Parathyroid adenoma (tissue), 2 donors: ENCODE results near the gene BICD1.
A peak's percentile ranks its signal among the peaks of the same experiment; 100 is the strongest.

Source experiments
- H2AFZ ChIP-seq: fragments of 300-600 bp; sonication (generic); one replicate; pipeline ENCODE4 v1.7.0; 2017; ENCODE audit warnings: antibody characterized with exemption, mild to moderate bottlenecking
- H3K27ac ChIP-seq: fragments of 300-600 bp; sonication (generic); one replicate; pipeline ENCODE4 v1.7.0; 2017
- H3K27me3 ChIP-seq: fragments of 300-600 bp; sonication (generic); one replicate; pipeline ENCODE4 v1.7.0; 2017; ENCODE audit warnings: low read length; ENCODE audit not compliant: control insufficient read depth, insufficient read depth
- H3K36me3 ChIP-seq: fragments of 300-600 bp; sonication (generic); one replicate; pipeline ENCODE4 v1.7.0; 2017; ENCODE audit warnings: low read length; ENCODE audit not compliant: control insufficient read depth, insufficient read depth
- H3K4me1 ChIP-seq: fragments of 300-600 bp; sonication (generic); one replicate; pipeline ENCODE4 v1.7.0; 2017; ENCODE audit warnings: control low read depth
- H3K4me2 ChIP-seq: fragments of 300-600 bp; sonication (generic); one replicate; pipeline ENCODE4 v1.7.0; 2017; ENCODE audit warnings: low read length
- H3K4me3 ChIP-seq: fragments of 300-600 bp; sonication (generic); one replicate; pipeline ENCODE4 v1.7.0; 2017; ENCODE audit warnings: low read depth, low read length
- H3K79me2 ChIP-seq: fragments of 300-600 bp; sonication (generic); one replicate; pipeline ENCODE4 v1.7.0; 2017; ENCODE audit warnings: control low read depth
- H3K9ac ChIP-seq: fragments of 300-600 bp; sonication (generic); one replicate; pipeline ENCODE4 v1.7.0; 2017; ENCODE audit warnings: mild to moderate bottlenecking
- H3K9me3 ChIP-seq: fragments of 300-600 bp; sonication (generic); one replicate; pipeline ENCODE4 v1.7.0; 2017; ENCODE audit warnings: low read length; ENCODE audit not compliant: control insufficient read depth
- TF ChIP-seq, protein P1 (sequence below): fragments of 300-600 bp; sonication (generic); IDR thresholded peaks from one replicate; pipeline ENCODE4 v1.7.0; 2017; ENCODE audit warnings: antibody characterized with exemption, mild to moderate bottlenecking
- donor health status: primary hyperparathyroidism.

Gene BICD1

DNA sequence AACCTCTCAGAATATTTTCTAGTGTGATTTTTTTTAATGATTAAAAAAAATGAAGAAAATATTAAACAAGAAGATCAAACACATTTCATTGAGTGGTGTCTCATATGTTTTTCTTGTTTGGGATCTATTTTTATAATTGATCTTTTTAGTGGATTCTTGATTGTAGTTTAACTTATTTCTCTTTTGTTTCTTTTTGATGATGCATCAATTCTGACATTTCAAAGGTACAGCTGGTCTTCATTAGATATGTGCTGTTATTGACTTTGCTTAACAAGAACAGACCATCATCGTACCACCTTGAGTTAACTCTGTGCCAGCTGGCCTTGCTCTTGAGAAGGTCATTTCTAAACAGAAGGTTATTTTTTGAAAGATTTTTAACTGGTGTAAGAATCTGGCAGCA, 246.9 kb downstream of the BICD1 start:
- no peak overlapping the region for H2AFZ ChIP-seq
- H3K4me3 ChIP-seq, result no peak overlapping the region
- H3K4me1 ChIP-seq, result peaks cover 2% of the 10 kb centered on the region
- no peaks in the 10 kb centered on the region for H3K27me3 ChIP-seq
- TF ChIP-seq, protein P1, sequence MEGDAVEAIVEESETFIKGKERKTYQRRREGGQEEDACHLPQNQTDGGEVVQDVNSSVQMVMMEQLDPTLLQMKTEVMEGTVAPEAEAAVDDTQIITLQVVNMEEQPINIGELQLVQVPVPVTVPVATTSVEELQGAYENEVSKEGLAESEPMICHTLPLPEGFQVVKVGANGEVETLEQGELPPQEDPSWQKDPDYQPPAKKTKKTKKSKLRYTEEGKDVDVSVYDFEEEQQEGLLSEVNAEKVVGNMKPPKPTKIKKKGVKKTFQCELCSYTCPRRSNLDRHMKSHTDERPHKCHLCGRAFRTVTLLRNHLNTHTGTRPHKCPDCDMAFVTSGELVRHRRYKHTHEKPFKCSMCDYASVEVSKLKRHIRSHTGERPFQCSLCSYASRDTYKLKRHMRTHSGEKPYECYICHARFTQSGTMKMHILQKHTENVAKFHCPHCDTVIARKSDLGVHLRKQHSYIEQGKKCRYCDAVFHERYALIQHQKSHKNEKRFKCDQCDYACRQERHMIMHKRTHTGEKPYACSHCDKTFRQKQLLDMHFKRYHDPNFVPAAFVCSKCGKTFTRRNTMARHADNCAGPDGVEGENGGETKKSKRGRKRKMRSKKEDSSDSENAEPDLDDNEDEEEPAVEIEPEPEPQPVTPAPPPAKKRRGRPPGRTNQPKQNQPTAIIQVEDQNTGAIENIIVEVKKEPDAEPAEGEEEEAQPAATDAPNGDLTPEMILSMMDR, result no peak
- H3K4me2 ChIP-seq, result no peak overlapping the region
- no peaks in the 10 kb centered on the region for H3K9me3 ChIP-seq
- H3K9ac ChIP-seq, result no peak overlapping the region
- H3K79me2 ChIP-seq, result no peaks in the 10 kb centered on the region
- H3K36me3 ChIP-seq, result no peaks in the 10 kb centered on the region
- no peak overlapping the region for H3K27ac ChIP-seq

DNA sequence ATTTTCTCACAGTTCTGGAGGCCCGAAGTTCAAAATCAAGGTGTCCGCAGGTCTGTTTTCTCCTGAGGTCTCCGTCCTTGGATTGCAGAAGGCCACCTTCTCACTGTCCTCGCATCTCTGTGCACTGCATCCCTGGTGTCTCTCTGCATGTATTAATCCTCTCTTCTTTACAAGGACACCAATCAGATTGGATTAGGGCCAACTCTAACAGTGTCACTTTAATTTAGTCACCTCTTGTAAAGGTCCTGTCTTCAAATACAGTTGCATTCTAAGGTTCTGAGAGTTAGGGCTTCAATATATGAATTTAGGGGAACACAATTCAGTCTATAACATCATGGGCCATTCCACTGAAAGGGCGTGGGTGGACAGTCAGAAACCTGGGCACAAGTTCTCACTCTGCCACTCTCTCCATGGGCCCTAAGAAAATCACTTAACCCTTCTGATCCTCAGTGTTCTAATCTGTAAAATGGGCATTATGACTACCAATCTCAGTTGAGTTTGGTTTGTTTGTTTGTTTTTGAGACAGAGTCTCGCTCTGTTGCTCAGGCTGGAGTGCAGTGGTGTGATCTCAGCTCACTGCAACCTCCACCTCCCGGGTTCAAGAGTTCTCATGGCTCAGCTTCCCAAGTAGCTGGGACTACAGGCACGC, 251.1 kb downstream of the BICD1 start:
- H3K4me3 ChIP-seq, result no peak overlapping the region
- no peak overlapping the region for H3K9ac ChIP-seq
- no peak overlapping the region for H2AFZ ChIP-seq
- no peaks in the 10 kb centered on the region for H3K27me3 ChIP-seq
- peaks cover 8% of the 10 kb centered on the region for H3K4me1 ChIP-seq
- no peaks in the 10 kb centered on the region for H3K36me3 ChIP-seq
- no peak overlapping the region for H3K27ac ChIP-seq
- H3K4me2 ChIP-seq, result no peak overlapping the region
- TF ChIP-seq, protein P1, result no peak
- no peaks in the 10 kb centered on the region for H3K9me3 ChIP-seq
- H3K79me2 ChIP-seq, result no peaks in the 10 kb centered on the region

DNA sequence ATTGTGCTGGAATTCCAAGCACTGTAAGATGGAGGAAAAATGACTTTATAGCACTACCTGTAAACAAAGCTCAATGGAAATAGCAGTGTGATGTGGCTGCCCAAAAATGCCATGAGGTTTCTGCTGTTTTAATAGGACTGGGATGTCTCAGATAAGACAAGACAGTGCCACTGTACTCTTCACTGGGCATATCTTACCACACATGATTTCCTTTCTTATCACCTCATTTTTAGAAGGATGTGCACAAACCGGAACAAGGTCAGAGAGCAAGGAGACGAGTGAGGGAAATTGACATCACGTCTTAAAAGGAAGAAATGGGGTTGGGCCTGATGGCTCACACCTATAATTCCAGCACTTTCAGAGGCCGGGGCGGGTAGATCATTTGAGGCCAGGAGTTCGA, 254.3 kb downstream of the BICD1 start:
- no peaks in the 10 kb centered on the region for H3K9me3 ChIP-seq
- no peak overlapping the region for H3K4me3 ChIP-seq
- H3K36me3 ChIP-seq, result no peaks in the 10 kb centered on the region
- no peak overlapping the region for H3K27ac ChIP-seq
- no peaks in the 10 kb centered on the region for H3K27me3 ChIP-seq
- TF ChIP-seq, protein P1, result no peak
- H3K4me2 ChIP-seq, result no peak overlapping the region
- peaks cover 15% of the 10 kb centered on the region for H3K4me1 ChIP-seq
- no peak overlapping the region for H2AFZ ChIP-seq
- H3K9ac ChIP-seq, result no peak overlapping the region
- no peaks in the 10 kb centered on the region for H3K79me2 ChIP-seq

DNA sequence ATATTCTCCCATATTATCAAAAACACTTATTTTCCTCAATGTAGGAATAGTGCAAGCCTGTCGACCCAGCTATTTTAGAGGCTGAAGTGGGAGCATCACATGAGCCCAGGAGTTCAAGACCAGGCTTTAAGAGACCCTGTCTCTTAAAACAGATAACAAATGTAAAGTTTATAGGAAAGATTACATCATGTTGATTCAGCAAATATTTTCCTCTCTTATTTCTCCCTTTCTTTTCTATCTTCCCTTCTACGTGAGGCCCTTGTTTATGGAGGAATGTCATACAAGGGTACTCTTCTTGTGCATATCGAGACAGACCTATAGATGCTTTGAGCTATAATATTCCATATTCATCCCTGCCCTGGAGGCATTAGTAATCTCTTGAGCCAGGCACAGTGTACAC, 256.2 kb downstream of the BICD1 start:
- Histone ChIP-seq H3K4me2 (peak overlapping the region; percentile 7), H3K9ac (no peak overlapping the region), H3K4me1 (peaks cover 13% of the 10 kb centered on the region), H3K36me3 (no peaks in the 10 kb centered on the region), H3K27me3 (no peaks in the 10 kb centered on the region), H3K27ac (peak overlapping the region; percentile 46), H3K4me3 (no peak overlapping the region), H2AFZ (no peak overlapping the region), H3K79me2 (no peaks in the 10 kb centered on the region), H3K9me3 (no peaks in the 10 kb centered on the region)
- TF ChIP-seq, protein P1, result no peak

DNA sequence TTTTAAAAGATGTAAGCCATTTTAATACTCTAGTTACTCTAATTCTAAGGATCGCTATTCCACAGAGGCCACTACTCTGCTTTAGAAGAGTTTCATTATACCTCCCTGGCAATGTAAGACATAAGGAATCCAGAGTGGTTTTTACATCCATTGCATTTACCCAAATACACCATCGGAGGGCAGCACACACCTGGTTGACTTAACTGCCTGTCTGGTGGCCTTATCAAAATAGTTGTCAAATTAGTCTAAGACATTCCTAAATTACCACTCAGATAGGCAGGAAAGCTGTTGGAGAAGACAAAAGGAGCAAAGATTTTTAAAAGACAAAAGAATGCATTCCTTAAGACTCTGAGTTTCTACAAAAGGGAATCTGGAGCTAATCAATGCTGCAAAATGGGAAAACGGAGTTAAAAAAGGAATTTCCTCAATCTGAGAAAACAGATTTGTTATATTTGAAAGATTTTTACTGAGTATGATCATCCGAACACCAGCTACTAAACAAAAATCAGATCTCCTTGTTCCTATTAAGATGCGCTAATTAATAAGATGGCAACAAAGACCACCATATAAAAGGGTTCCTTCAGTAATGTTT, 258.9 kb downstream of the BICD1 start:
- no peaks in the 10 kb centered on the region for H3K79me2 ChIP-seq

More for the DNA sequence above, 258.9 kb downstream of the BICD1 start:
- Histone ChIP-seq H3K36me3 (no peaks in the 10 kb centered on the region), H3K4me2 (no peak overlapping the region), H2AFZ (no peak overlapping the region), H3K27me3 (no peaks in the 10 kb centered on the region), H3K27ac (no peak overlapping the region), H3K4me3 (no peak overlapping the region), H3K9ac (no peak overlapping the region), H3K9me3 (no peaks in the 10 kb centered on the region), H3K4me1 (peaks cover 11% of the 10 kb centered on the region)
- TF ChIP-seq, protein P1, result peak; percentile 87
